HG03196 (cell line): ENCODE data around the gene TCF7.
A peak's percentile ranks its signal among the peaks of the same experiment; 100 is the strongest.
"Not testable (repeated sequence)": the region's sequence is repeated elsewhere in the genome, so short reads cannot be mapped to it uniquely, and the experiment has no call there.

Experiments
- ATAC-seq: cut with Tn5 transposase; IDR thresholded peaks from one replicate; pipeline ENCODE4 v1.9.1; 2021; ENCODE audit not compliant: unreplicated experiment

Gene TCF7

GRCh38 chr5:134143944-134144941, 29.8 kb downstream of the TCF7 start:
- no peak for ATAC-seq

DNA sequence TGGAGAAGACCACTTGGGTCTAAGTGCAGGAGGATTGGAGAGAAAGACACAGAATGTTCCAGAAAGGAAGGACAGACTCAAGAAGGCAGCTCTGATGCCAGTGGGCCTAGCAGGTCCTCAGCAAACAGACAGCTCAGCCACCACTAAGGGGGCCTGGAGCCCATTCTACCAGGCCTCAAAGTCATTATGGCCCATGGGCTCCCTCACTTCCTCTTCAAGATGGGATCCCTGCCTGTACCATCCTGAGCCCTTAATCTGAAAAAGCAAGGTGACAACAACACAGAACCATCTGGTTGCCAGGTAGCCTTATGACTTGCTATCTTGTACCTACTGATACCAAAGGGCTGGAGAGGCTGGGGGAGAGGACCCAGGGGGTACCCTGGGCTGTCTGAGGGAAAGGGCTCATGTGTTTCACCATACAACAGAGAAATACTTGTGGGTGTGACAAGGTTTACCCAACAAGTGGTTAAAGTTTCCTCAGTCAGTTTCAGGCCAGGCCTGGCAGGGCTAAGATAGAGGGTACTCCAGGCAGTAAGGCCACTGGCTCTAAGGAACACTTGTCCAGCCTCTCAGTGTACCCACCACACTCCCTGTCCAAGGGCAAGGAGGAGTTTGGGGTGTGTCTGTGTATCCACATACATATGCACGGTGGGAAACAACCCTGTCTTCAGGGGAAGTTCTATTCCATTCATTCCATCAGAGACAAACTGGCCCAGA, 30.7 kb downstream of the TCF7 start:
- no peak for ATAC-seq

DNA sequence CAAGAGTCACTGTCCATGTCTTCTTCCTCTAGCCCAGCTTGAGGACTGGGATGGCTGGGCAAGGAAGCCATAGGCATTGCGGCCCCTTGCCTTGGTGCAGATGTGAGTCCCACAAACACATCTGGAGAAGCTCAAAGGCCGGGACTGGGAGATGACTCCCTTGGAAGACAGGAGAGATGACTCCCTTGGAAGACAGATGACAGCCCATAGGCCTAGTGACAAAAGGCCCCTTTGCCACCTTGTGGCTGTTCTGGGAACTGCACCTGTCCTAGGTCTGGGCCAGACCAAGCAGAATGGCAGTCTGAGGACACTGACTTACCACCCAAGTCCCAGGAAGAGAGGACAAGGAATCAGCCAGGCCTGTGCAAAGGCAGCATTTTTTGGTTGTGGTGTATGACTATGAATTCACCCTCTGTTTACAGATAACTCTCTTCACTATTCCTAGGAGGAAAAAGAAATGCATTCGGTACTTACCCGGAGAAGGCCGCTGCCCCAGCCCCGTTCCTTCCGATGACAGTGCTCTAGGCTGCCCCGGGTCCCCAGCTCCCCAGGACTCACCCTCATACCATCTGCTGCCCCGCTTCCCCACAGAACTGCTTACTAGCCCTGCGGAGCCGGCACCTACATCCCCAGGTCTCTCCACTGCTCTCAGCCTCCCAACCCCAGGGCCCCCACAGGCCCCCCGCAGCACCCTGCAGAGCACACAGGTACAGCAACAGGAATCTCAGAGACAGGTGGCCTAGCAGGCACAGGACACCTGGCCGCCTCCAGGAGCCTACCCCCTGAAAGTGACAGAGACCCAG, 31.5 kb downstream of the TCF7 start:
- peak; percentile 48 for ATAC-seq

DNA sequence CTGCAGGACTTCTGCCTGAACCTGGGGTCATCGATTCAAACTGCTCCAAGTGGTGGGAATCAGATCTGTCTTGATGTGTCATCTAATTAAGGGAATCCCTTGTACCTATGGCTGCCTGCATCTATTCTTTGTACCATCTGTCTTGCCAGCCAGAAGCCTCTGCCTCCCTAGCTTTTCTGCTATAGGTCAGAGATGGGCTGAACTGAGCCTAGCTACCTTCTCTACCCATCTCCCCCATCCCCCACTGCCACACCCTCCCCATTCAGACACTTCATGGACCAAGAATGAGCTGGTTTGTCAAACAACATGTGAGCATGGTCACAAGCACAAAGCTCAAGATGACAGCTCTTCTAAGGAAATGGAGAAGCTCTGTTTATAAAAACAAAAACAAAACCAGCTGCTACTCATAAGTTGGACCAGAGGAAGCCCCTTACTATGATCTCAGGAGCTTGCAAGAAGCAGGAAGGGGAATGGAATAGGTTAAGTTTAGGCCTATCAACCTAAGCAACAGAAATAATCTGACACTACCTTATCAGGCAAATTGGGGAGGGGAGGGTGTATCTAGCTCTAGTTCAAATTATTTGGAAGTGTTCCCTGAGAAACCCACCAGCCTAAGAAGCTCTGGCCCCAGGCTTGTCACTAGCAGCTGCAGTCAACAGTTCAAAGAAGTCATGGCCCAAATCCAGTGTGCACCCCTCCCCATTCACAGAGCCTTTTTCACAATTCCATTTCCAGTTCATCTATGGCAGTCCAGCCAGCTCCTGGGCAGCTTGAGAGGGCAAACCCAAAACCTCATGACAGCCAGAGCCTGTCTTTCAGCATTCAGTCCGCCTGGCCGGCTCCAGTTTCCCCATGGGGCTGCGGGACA, 32.4 kb downstream of the TCF7 start:
- ATAC-seq = no peak

- ATAC-seq = no peak
Measured at GRCh38 chr5:134148316-134148715, 33.8 kb downstream of the TCF7 start.

DNA sequence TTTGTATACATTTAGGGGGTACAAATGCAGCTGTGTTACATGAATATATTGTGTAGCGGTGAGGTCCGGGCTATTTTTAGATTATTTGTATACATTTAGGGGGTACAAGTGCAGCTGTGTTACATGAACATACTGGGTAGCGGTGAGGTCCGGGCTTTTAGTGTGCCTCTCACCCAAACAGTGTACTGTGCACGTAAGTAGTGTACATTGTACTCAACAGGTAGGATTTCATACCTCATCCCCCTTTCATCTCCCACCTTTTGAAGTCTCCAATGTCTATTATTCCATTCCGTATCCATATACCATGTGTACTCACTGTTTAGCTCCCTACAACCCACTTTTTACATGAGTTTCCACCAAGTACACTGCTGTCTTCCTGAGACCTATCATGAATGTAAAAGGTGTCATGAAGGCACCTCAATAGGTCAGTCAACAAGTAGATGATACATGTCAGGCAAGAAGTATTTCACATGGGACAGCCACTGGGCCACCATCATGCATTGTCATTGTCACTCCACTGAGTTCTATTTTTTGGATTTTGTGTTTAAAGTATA, 34.6 kb downstream of the TCF7 start:
- no peak for ATAC-seq

DNA sequence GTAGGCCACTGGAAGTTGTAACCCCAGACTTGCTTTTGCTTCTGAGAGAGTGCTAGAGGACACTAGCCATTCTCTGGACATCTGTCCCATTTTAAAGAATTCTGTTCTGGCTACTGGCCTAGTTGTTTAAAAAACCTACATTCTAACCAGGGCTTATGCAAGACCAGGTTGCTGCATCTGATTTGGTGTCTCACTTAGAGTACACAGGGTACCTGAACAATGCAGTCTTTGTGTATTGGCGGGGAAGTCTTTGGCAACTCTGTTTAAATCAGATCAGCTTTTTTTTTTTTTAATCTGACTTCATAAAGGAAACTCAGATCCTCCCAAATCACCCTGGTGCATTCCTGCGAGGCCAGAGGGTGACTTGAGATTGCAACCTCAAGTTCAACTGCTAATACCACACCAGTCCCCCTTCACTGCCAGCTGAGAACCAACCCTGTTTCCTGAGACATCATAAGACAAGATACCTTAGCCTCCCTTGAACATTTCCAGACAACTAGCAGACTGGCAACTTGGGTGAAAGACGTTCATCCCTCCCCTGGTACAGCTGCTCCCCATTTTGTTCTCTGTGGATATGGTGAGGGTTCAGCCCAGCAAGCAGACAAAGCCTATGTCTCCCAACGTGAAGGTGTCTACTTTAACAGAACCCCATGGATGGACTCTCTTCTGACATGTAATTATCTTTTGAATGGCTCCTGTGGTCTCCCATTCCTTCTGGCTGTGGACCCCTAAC, 35.3 kb downstream of the TCF7 start:
- ATAC-seq = no peak

DNA sequence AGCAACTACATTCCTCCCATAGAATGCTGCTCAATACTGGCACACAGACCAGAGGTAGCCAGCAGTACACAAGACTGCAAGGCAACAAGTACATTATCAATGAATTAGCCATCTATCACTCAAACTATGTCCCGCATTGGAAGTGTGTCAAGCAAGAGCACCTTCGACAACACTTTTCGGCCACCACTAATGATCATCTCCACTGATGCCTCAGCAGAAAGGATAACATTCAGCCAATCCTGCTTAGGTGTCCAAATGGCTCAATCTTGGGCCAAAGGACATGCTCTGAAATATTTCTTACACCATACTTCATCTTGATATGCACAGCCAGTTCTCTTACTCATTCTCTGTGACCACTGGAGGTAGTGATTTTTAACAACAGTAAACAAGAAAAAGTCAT, 37.2 kb downstream of the TCF7 start:
- ATAC-seq = no peak

GRCh38 chr5:134152173-134152832, 37.8 kb downstream of the TCF7 start:
- ATAC-seq = not testable (repeated sequence)

DNA sequence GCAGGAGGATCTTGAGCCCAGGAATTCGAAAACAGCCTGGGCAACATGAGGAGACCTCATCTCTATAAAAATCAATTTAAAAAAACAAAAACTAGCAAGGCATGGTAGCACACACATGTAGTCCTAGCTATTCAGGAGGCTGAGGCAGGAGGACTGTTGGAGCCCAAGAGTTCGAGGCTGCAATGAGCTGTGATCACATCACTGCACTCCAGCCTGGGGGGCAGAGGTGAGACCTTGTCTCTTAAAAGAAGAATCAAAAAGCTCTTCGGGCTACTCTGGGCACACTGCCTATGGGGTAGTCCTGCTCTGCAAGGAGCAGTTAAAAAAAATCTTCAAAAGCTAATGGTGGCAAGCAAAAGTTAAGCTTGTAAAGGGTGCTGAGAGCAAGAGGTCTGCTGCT, 38.8 kb downstream of the TCF7 start:
- no peak for ATAC-seq

DNA sequence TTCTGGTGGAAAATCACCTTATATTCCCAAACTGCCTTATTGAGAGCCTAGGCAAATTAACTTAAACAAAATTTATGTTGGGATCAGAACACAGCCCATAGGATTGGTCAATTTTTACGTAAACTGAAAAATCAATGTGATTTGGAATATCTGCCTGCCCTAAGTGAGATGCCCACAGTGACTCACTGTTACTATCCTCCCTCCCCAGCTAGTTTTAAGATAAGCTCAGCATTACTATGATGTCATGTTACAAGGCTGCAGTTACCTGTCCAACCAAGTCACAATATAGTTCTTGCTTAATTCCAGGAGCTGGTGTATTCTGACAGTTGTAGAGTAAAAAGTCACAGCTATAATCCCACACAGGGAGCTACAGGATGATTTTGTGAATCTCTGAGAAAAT, 39.2 kb downstream of the TCF7 start:
- ATAC-seq = no peak

GRCh38 chr5:134161513-134162395, 47.3 kb downstream of the TCF7 start:
- ATAC-seq = no peak

DNA sequence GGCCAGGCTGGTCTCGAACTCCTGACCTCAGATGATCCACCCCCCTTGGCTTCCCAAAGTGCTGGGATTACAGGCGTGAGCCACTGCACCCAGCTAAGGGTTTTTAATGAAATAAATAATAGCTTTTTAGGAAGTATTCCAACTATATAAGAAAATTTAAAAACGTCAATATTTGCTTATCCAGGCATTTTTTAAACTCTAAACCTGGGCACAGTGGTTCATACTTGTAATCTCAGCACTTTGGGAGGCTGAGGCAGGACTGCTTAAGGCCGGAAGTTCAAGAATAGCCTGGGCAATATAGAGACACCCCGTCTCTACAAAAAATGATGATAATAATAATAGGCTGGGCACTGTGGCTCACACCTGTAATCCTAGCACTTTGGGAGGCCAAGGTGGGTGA, 48.1 kb downstream of the TCF7 start:
- ATAC-seq = no peak

DNA sequence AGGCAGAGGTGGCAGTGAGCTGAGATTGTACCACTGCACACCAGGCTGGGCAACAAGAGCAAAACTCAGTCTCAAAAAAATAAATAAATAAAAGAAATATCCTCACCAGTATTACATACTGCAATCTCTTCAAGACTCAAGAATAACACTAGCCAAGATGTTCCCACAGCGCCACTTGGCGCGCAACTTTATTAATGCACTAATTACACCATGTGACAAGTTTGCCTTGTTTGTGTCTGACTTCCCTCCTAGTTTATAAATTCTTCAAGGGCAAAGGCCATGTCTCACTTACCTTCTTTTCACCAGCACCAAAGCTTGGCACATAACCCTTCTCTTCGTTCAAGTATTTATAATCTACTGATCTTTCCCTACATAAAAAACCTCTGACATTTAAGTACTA, 57.5 kb downstream of the TCF7 start:
- no peak for ATAC-seq

- ATAC-seq = no peak
Measured at GRCh38 chr5:134174841-134175839, 60.7 kb downstream of the TCF7 start.

DNA sequence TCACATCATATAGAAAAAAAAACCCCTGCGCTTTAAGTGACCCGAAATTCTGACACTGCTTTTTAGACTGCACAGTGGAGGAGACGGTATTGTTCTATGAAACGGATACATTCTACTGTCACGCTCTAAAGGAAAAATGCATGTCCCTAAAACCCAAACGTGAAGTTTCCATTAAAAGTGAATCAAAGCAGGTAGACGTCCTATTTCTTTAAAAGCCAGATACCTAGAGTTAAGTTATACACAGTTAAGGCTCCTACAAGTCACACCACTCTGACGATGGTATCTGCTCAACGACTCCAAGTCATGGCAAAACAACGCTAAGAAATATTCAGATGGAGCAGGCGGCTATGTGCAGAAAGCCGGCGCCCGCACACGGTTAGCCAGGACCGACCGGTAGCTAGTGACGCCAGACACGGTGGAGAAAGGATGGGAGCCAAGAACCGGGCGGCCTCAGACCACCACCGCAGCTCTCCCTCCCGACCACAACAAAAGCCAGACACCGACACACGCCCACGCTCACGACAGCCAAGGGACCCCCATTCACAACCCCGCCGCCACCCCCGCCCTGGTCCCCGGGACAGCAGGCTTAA, 61.5 kb downstream of the TCF7 start:
- ATAC-seq = no peak
